ENCODE measurements around the gene CAMKMT. TPM values are rescaled to one million over a fixed set of nuclear protein-coding genes. Genes with fewer than 3 reads are reported as not detected.
A peak's percentile ranks its signal among the peaks of the same experiment; 100 is the strongest.

The CAMKMT gene
- total RNA-seq, 2 experiments from 2014 or later = 12.8 to 19.6 TPM

DNA sequence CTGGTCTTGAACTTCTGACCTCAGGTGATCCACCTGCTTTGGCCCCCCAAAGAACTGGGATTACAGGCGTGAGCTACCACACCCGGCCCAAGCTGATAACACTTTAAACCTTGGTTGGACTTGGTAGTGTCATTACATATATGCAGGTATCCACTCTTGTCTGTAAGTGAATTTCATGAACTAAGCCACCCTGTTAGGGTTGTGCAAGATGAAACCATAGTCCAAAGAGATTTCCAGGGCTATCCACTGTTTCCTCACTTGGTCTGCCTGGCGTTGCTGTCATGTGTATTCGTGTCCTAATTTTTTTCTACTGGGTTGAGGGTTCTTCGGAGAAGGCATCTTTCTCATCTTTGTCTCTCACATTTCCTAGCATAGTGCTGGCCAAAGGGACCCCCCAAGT is 203.0 kb downstream of the CAMKMT start:
- H3K9me3 Mint-ChIP-seq = no peaks in the 10 kb centered on the region
- peaks cover 5% of the 10 kb centered on the region for H3K36me3 Mint-ChIP-seq (ENCODE audit: low read depth)
- H3K4me1 Mint-ChIP-seq (ENCODE audit: low read depth) = peaks cover 11% of the 10 kb centered on the region
- CTCF ChIA-PET = no interaction called here
- no peaks in the 10 kb centered on the region for H3K27me3 Mint-ChIP-seq (ENCODE audit: low read depth)
- no peak for DNase-seq
- intact Hi-C loops (cut with micrococcal nuclease) = loop anchor here (5.0 kb wide), 1 partner anchor 388 kb away; no protein-coding TSS in a partner anchor
- no peak overlapping the region for H3K4me3 Mint-ChIP-seq
- H3K27ac Mint-ChIP-seq = no peak overlapping the region

DNA sequence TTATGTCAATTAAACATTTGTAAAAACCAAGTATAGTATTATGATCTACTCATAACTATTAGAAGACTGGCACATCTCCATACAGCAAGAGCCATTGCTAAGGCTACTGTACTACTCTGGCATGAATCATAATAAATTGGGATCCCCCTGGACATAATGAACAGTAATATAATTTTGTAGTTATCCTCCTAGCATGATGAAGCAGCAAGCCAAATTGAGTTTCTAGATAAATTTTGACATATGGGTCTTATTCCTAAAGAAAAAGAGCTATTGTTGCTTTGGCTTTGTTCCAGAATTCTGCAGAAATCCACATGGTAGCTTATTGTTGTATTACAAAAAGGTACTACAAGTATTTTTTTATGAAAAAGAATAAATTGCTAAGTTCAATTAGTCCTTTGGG is 204.3 kb downstream of the CAMKMT start:
- H3K36me3 Mint-ChIP-seq (ENCODE audit: low read depth) = peaks cover 5% of the 10 kb centered on the region
- intact Hi-C loops (cut with micrococcal nuclease) = no loop called here
- H3K27me3 Mint-ChIP-seq (ENCODE audit: low read depth) = no peaks in the 10 kb centered on the region
- DNase-seq = no peak
- no peak overlapping the region for H3K27ac Mint-ChIP-seq
- H3K9me3 Mint-ChIP-seq = no peaks in the 10 kb centered on the region
- peaks cover 24% of the 10 kb centered on the region for H3K4me1 Mint-ChIP-seq (ENCODE audit: low read depth)
- CTCF ChIA-PET = no interaction called here
- no peak overlapping the region for H3K4me3 Mint-ChIP-seq

DNA sequence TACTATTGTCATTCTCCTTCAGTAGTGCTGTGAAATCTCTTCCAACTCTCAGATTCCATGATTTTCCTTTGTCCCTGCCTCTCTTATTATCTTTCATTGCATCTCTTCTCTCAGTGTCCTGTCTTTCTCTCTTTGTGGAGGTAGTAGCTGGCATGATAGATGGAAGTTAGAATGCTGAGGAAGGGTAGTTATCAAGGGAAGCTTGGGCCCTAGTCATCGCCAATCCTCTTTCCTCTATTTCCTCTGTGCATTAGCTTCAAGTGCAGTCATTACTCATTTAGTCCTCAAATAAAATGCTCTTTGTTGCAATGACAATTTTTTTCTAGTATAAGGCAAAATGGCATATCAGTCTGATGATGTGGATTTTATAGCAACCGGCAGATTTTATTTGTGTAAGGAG is 207.7 kb downstream of the CAMKMT start:
- no peak for DNase-seq

DNA sequence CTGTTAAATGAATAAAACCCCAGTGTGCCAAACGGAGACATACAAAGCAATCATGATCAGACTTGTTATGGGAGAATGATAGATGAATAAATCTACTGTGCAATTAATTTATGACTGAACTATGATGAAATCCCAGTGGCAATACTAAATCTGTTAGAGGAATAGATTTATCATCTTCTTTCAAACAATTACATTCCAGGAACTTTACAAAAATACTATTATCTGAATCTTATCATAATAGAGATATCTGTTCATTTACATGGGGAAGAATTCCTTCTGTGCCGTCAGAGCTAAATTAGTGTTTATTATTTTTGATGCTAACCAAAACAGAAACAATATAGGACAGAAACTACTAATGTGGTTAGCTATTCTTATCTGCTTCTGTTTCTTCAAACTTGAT is 208.5 kb downstream of the CAMKMT start:
- intact Hi-C loops (cut with micrococcal nuclease) = no loop called here

More for the DNA sequence above, 207.7 kb downstream of the CAMKMT start:
- peaks cover 1% of the 10 kb centered on the region for H3K36me3 Mint-ChIP-seq (ENCODE audit: low read depth)
- H3K27ac Mint-ChIP-seq = no peak overlapping the region
- no peaks in the 10 kb centered on the region for H3K9me3 Mint-ChIP-seq
- intact Hi-C loops (cut with micrococcal nuclease) = no loop called here
- H3K4me1 Mint-ChIP-seq (ENCODE audit: low read depth) = peaks cover 28% of the 10 kb centered on the region
- CTCF ChIA-PET = interaction anchor here (2.4 kb wide), 1 partner anchor 9 kb away, joined by 7 read pairs; no protein-coding TSS in a partner anchor
- no peak overlapping the region for H3K4me3 Mint-ChIP-seq
- H3K27me3 Mint-ChIP-seq (ENCODE audit: low read depth) = no peaks in the 10 kb centered on the region

DNA sequence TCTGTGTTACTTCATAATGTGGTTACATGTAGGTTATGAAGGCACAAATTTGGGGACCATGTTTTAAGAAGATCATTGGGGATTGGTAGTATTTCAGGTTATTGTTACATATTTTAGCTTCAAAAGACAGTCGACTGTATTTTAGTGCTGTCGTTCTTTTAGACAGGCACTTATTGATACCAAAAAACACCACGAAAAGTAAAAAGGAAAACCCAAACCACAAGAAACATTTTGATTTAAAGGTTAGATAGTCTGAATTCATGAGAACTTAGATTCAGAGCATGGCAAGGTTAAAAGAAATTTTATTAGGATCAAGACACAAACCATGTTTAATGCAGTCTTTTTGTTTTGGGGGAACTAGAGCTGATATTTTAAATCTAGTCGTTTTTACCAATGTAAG is 209.0 kb downstream of the CAMKMT start:
- CTCF ChIA-PET = interaction anchor here (2.4 kb wide), 1 partner anchor 10 kb away, joined by 7 read pairs; no protein-coding TSS in a partner anchor

More for the DNA sequence above, 208.5 kb downstream of the CAMKMT start:
- H3K4me3 Mint-ChIP-seq = no peak overlapping the region
- peaks cover 28% of the 10 kb centered on the region for H3K4me1 Mint-ChIP-seq (ENCODE audit: low read depth)
- peaks cover 1% of the 10 kb centered on the region for H3K36me3 Mint-ChIP-seq (ENCODE audit: low read depth)
- H3K9me3 Mint-ChIP-seq = no peaks in the 10 kb centered on the region
- DNase-seq = no peak
- no peaks in the 10 kb centered on the region for H3K27me3 Mint-ChIP-seq (ENCODE audit: low read depth)
- CTCF ChIA-PET = interaction anchor here (0.6 to 2.4 kb wide), 2 partner anchors 10 to 53 kb away, joined by 3 to 7 read pairs; no protein-coding TSS in a partner anchor
- H3K27ac Mint-ChIP-seq = no peak overlapping the region

DNA sequence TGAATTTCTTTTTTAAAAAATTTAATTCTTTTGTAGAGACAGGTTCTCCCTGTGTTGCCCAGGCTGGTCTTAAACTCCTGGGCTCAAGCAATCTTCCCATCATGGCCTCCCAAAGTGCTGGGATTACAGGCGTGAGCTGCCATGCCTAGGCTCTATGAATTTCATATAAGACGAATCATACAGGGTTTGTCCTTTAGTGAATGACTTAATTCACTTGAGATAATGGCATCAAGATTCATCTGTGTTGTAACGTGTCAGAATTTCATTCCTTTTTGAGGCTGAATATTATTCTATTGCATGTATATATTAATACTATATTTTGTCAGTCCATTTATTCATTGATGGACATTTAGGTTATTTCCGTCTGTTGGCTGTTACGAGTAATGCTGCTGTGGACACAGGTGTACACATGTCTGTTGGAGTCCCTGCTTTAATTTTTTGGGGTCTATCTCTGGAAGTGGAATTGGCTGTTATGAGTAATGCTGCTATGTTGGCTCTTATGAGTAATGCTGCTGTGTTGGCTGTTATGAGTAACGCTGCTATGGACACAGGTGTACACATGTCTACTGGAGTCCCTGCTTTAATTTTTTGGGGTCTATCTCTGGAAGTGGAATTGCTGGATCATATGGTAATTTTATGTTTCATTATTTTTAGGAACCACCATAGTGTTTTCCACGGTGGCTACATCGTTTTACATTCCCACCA is 210.6 kb downstream of the CAMKMT start:
- Mint-ChIP-seq H3K27ac (no peak overlapping the region), H3K36me3 (ENCODE audit: low read depth) (peaks cover 1% of the 10 kb centered on the region), H3K4me1 (ENCODE audit: low read depth) (peaks cover 31% of the 10 kb centered on the region), H3K9me3 (no peaks in the 10 kb centered on the region), H3K27me3 (ENCODE audit: low read depth) (no peaks in the 10 kb centered on the region), H3K4me3 (no peak overlapping the region)
- CTCF ChIA-PET = no interaction called here
- no peak for DNase-seq
- intact Hi-C loops (cut with micrococcal nuclease) = no loop called here

More for the DNA sequence above, 209.0 kb downstream of the CAMKMT start:
- Mint-ChIP-seq H3K27me3 (ENCODE audit: low read depth) (no peaks in the 10 kb centered on the region), H3K4me1 (ENCODE audit: low read depth) (peaks cover 28% of the 10 kb centered on the region), H3K27ac (no peak overlapping the region), H3K9me3 (no peaks in the 10 kb centered on the region), H3K4me3 (no peak overlapping the region), H3K36me3 (ENCODE audit: low read depth) (peaks cover 1% of the 10 kb centered on the region)
- no peak for DNase-seq
- intact Hi-C loops (cut with micrococcal nuclease) = no loop called here

DNA sequence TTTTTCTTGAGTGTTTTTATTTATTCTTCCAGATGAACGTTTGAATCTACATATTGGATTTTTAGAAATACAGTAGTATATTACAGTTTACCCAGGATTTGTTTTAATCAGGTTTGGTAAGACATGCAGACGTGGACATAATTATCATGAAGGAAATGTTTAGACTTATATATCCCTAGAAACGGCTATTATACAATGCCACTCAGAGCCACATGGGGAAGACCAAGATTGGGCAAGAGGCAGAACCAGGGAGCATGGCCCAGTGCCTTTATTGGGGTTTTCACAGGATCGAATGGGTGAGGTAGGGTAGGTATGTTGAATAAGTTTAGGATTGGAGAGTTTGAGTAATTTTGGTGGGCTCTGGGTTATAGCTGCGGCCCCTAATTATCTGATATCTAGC is 212.2 kb downstream of the CAMKMT start:
- DNase-seq = no peak
- no peak overlapping the region for H3K4me3 Mint-ChIP-seq
- H3K9me3 Mint-ChIP-seq = no peaks in the 10 kb centered on the region
- H3K4me1 Mint-ChIP-seq (ENCODE audit: low read depth) = peaks cover 40% of the 10 kb centered on the region
- peaks cover 1% of the 10 kb centered on the region for H3K36me3 Mint-ChIP-seq (ENCODE audit: low read depth)
- H3K27ac Mint-ChIP-seq = no peak overlapping the region
- CTCF ChIA-PET = interaction anchor here (0.9 kb wide), 2 partner anchors 13 to 296 kb away, joined by 5 read pairs; no protein-coding TSS in a partner anchor
- intact Hi-C loops (cut with micrococcal nuclease) = no loop called here
- H3K27me3 Mint-ChIP-seq (ENCODE audit: low read depth) = no peaks in the 10 kb centered on the region

DNA sequence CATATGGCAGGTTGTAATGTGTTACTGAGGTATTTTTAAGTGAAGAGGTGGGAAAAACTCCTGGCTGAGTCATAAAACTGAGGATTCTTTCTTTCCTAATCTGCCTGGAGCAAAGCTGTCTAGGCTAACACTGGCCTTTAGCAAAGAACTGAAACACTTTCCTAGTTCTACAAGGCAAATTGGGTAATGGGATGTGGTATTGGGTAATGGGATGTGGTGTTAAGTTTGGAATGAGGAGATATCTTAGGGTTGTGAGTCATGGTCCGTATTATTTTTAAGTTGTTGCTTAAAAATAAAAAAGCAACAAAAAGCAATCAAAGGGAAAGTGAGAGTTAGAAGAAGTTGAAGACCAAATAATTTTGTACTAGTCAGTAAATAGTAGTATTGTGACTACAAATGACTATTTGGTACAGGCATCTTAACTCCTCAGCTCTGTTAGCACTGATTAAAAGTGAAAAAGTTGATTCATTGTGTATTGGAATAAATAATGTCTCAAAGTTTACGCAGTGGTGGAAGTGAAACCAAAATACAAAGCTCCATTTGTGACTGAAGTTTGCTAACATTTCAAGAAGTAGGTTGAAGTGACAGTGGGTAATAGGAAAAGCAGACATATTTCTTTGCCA is 216.8 kb downstream of the CAMKMT start:
- intact Hi-C loops (cut with micrococcal nuclease) = loop anchor here (1.0 to 5.0 kb wide), 2 partner anchors 38 to 456 kb away; no protein-coding TSS in a partner anchor
- no peak for DNase-seq
- Mint-ChIP-seq H3K4me1 (ENCODE audit: low read depth) (peaks cover 37% of the 10 kb centered on the region), H3K4me3 (no peak overlapping the region), H3K36me3 (ENCODE audit: low read depth) (peaks cover 1% of the 10 kb centered on the region), H3K9me3 (no peaks in the 10 kb centered on the region), H3K27ac (peak overlapping the region; percentile 15), H3K27me3 (ENCODE audit: low read depth) (no peaks in the 10 kb centered on the region)
- CTCF ChIA-PET = interaction anchor here (0.6 to 2.0 kb wide), 3 partner anchors 38 to 532 kb away, joined by 3 to 5 read pairs (median 5); no protein-coding TSS in a partner anchor

DNA sequence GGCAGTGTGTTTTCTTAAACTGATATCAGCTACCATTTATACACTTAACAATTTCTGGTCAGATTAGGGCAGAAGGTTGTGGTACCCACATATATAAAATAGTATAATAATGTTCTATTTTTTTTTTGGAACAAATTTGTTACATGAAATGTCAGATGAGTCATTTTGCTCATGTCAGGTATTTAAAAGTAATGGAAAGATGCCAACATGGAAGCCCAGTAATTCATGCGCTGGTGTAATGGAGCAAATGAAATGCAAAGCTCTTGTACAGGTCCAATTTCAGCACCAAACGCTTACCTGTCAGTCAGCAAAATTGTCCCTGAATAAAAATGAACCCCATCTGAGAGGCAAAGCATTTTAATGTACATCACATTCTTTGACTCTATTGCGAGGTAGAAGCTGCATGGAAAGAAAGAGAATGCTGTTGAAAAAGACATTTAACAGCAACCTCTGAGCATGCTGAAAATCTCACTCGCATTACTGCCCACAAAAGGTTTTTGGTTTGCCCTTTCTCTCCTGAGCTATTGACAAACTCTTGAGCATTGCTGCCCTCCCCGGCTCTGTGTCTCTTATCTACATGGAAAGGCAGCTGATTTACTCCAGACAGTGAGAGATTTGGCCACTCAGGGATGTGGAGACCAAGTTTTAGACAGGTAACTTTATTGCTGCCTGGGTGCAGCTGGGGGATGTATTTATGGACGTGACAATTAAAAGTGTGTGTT is 217.5 kb downstream of the CAMKMT start:
- Mint-ChIP-seq H3K27me3 (ENCODE audit: low read depth) (no peaks in the 10 kb centered on the region), H3K4me3 (no peak overlapping the region)
- intact Hi-C loops (cut with micrococcal nuclease) = loop anchor here (5.0 kb wide), 1 partner anchor 457 kb away; no protein-coding TSS in a partner anchor

DNA sequence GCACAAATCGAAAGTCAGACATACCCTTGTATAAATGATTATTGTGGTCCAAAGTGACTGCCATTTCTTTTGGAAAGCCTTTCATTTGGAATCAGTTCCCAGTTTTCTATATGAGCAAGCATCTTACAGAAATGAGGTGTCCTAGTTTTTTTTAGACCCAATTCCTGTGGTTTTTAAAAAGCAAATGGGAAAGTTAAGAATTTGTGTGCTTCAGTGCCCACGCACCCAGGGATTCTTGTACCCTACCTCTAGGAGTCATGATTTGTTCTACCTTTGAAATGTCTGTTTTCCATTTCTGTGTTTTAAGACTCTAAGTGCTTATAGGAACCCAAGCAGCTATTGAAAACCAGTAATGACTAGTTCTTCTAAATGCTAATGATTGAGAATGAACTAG is 218.1 kb downstream of the CAMKMT start:
- H3K4me3 Mint-ChIP-seq = no peak overlapping the region
- no peaks in the 10 kb centered on the region for H3K36me3 Mint-ChIP-seq (ENCODE audit: low read depth)
- CTCF ChIA-PET = interaction anchor here (0.6 to 2.0 kb wide), 3 partner anchors 37 to 376 kb away, joined by 3 to 5 read pairs (median 5); no protein-coding TSS in a partner anchor
- no peak overlapping the region for H3K27ac Mint-ChIP-seq
- no peak for DNase-seq
- H3K4me1 Mint-ChIP-seq (ENCODE audit: low read depth) = peaks cover 37% of the 10 kb centered on the region
- intact Hi-C loops (cut with micrococcal nuclease) = loop anchor here (5.0 kb wide), 1 partner anchor 458 kb away; no protein-coding TSS in a partner anchor
- H3K9me3 Mint-ChIP-seq = no peaks in the 10 kb centered on the region
- H3K27me3 Mint-ChIP-seq (ENCODE audit: low read depth) = no peaks in the 10 kb centered on the region

More for the DNA sequence above, 217.5 kb downstream of the CAMKMT start:
- Mint-ChIP-seq H3K36me3 (ENCODE audit: low read depth) (peaks cover under 1% of the 10 kb centered on the region), H3K27ac (peak overlapping the region; percentile 15), H3K9me3 (no peaks in the 10 kb centered on the region), H3K4me1 (ENCODE audit: low read depth) (peaks cover 37% of the 10 kb centered on the region)
- DNase-seq = no peak
- CTCF ChIA-PET = interaction anchor here (0.6 to 2.0 kb wide), 5 partner anchors 37 to 533 kb away, joined by 3 to 5 read pairs (median 3); no protein-coding TSS in a partner anchor

DNA sequence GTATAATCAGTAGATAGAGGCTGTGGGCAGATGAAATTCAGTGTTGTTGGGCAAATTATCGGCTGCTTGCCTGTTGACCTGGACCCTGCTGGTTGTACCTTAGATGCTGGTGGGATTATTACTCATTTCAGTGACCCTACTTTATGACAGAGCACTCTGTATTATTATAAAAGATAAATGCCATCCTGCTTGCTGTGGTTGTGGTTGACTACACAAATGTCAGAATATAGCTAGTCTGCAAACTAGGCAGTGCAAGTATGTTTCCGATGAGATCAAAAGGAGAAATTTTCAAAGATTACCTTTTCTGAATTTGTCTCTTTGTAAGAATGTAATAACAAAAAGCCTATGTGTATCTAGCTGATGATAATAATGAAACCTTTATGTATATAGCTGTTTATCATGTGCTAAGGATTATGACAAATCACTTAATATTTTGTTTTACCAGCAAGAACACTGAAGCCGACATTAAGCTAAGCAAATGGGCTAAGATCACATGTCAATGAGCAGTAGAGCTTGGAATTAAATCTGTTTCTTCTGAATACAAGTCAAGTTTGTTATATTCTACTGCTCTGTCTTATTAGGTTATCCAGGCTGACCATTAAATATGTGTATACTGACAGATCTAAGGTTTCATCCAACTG is 219.2 kb downstream of the CAMKMT start:
- H3K9me3 Mint-ChIP-seq = no peaks in the 10 kb centered on the region
- no peak overlapping the region for H3K4me3 Mint-ChIP-seq
- no peak overlapping the region for H3K27ac Mint-ChIP-seq
- CTCF ChIA-PET = interaction anchor here (1.1 to 1.5 kb wide), 2 partner anchors 36 to 102 kb away, joined by 4 to 6 read pairs; no protein-coding TSS in a partner anchor
- H3K27me3 Mint-ChIP-seq (ENCODE audit: low read depth) = no peaks in the 10 kb centered on the region
- no peak for DNase-seq
- peaks cover 37% of the 10 kb centered on the region for H3K4me1 Mint-ChIP-seq (ENCODE audit: low read depth)
- intact Hi-C loops (cut with micrococcal nuclease) = no loop called here
- H3K36me3 Mint-ChIP-seq (ENCODE audit: low read depth) = no peaks in the 10 kb centered on the region

Data from activated naive CD4-positive, alpha-beta T cell treated with anti-CD3 and anti-CD28 coated beads for 36 hours (primary cell).